HL-60 (cell line): Measurements from ENCODE around the gene RGMB.
A peak's percentile ranks its signal among the peaks of the same experiment; 100 is the strongest.

Source experiments
- SPI1 ChIP-seq: IDR thresholded peaks from 2 replicates; pipeline ENCODE4 v1.6.1; 2012; ENCODE audit warnings: low read depth, mild to moderate bottlenecking, borderline replicate concordance
- TF ChIP-seq, protein P1 (sequence below): IDR thresholded peaks from one replicate; pipeline ENCODE4 v1.5.1; 2011; ENCODE audit warnings: low read length, control low read depth, inconsistent platforms; ENCODE audit not compliant: insufficient read depth

DNA sequence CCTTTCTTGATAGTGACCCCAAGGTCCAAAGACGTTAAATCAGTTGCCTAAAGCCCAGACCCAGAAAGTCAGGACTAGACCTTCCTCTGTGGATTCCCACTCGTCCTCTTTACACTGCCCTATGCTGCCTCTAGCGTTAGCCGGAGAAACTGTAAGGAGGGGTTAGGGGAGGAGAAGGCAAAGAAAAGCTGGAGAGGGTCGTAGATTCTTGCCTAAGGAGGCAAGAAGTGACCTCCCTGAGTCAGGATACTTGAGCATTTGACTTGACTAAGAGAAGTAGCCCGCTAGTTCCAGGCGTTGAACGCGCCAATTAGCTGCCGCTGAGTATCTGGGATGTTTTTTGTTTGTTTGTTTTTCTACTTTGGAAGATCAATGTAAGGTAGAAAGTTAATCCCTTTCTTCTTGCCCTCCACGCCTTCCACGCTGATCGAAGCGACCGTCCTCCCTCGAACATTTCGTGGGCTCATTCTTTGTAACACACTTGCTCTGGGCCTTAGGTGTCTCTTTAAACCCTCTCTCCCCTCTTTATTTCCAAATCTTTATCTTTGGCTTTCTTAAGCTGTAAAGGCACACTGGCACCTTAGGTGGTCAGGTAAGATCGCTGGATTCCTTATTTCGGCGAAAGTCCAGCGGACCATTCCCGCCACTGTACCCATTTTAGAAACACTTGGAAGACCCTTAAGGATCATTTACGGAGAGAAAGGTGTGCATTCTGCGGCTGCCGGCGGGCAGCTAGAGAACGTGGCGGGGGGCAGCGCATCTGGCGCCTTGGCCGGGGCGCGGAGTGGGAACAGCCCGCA, 5.1 kb upstream of the RGMB start:
- TF ChIP-seq SPI1: no peak
- TF ChIP-seq, protein P1, sequence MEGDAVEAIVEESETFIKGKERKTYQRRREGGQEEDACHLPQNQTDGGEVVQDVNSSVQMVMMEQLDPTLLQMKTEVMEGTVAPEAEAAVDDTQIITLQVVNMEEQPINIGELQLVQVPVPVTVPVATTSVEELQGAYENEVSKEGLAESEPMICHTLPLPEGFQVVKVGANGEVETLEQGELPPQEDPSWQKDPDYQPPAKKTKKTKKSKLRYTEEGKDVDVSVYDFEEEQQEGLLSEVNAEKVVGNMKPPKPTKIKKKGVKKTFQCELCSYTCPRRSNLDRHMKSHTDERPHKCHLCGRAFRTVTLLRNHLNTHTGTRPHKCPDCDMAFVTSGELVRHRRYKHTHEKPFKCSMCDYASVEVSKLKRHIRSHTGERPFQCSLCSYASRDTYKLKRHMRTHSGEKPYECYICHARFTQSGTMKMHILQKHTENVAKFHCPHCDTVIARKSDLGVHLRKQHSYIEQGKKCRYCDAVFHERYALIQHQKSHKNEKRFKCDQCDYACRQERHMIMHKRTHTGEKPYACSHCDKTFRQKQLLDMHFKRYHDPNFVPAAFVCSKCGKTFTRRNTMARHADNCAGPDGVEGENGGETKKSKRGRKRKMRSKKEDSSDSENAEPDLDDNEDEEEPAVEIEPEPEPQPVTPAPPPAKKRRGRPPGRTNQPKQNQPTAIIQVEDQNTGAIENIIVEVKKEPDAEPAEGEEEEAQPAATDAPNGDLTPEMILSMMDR: peak; percentile 38
